Fibroblast of lung (primary cell): Measurements from ENCODE around the gene MB21D2.

ENCODE experiments used
- CTCF ChIP-seq, 2 donors: IDR thresholded peaks in 1 of 2; conservative IDR thresholded peaks in 1 of 2; 1 replicate in 1 of 2; 2 replicates in 1 of 2; pipeline ENCODE4 v1.5.1; 2011 to 2012; ENCODE audit warnings: low read length in 2 of 2, control low read depth in 1 of 2, inconsistent platforms in 1 of 2, low read depth in 1 of 2, mild to moderate bottlenecking in 1 of 2
- EZH2 ChIP-seq: IDR thresholded peaks from 2 replicates; pipeline ENCODE4 v1.5.1; 2012; ENCODE audit warnings: low read length, control low read depth, mild to moderate bottlenecking; ENCODE audit errors: missing control alignments

GRCh38 chr3:192812743-192813383 lies 104.8 kb downstream of the MB21D2 start:
- TF ChIP-seq CTCF (conservative IDR thresholded peaks at IDR 0.05 in 1 of 2, IDR thresholded peaks at IDR 0.05 in 1 of 2; ENCODE audit: low read depth in 1 of 2, low read length in 2 of 2), result peak; percentile 71 to 74
- TF ChIP-seq EZH2, result no peak
